Peyer's patch (tissue), 4 donors: ENCODE data around the gene EIF2S2.

ENCODE experiments used
- POLR2A ChIP-seq, 2 donors: fragments of 450-650 bp; IDR thresholded peaks; one replicate each; pipeline ENCODE4 v1.5.1; 2017; ENCODE audit warnings: antibody characterized with exemption in 2 of 2, mild to moderate bottlenecking in 2 of 2, moderate library complexity in 2 of 2
- TF ChIP-seq, protein P1 (sequence below), 6 experiments: fragments of 450-650 bp in 4 of 6; fragments of 200-600 bp in 2 of 6; sonication (generic) in 1 of 6; IDR thresholded peaks; one replicate each; pipeline ENCODE4 v1.5.1; 2017 to 2019; ENCODE audit warnings: antibody characterized with exemption in 6 of 6, mild to moderate bottlenecking in 3 of 6, moderate library complexity in 1 of 6

DNA sequence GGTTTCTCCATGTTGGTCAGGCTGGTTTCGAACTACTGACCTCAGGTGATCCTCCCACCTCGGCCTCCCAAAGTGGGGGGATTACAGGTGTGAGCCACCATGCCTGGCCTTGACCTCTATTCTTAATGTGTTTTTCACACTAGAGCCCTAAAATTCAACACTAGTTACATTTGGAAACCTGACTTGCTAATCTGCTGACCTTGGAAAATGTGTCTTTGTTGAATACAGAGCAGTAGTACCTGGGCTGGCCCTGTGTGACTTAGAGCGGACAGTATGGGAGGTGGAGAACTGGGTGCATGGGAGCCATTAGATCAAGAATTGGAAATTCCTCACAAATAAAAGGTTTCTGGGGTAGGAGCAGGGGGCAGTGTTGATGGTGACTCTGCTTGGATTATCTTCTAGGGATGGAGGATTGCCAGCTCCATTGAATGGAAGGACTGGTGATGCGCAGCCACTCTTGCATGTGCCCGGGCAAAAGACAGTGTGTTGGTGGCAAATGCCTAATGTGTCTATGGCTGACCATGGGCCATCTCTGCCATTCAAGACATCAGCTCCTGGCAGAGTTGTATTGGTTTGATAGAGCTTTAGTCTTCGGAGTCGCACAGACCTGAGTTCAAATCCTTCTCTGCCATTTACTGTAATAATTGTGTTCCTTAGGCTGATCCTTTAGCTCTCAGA is 64.9 kb downstream of the EIF2S2 start:
- TF ChIP-seq, protein P1, sequence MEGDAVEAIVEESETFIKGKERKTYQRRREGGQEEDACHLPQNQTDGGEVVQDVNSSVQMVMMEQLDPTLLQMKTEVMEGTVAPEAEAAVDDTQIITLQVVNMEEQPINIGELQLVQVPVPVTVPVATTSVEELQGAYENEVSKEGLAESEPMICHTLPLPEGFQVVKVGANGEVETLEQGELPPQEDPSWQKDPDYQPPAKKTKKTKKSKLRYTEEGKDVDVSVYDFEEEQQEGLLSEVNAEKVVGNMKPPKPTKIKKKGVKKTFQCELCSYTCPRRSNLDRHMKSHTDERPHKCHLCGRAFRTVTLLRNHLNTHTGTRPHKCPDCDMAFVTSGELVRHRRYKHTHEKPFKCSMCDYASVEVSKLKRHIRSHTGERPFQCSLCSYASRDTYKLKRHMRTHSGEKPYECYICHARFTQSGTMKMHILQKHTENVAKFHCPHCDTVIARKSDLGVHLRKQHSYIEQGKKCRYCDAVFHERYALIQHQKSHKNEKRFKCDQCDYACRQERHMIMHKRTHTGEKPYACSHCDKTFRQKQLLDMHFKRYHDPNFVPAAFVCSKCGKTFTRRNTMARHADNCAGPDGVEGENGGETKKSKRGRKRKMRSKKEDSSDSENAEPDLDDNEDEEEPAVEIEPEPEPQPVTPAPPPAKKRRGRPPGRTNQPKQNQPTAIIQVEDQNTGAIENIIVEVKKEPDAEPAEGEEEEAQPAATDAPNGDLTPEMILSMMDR (IDR thresholded peaks at IDR 0.05): no peak
- TF ChIP-seq POLR2A (IDR thresholded peaks at IDR 0.05): no peak
